Liver (tissue), 9 donors: ENCODE measurements around the gene IGSF3. TPM values are rescaled to one million over a fixed set of nuclear protein-coding genes. Genes with fewer than 3 reads are reported as not detected.

Source experiments
- DNase-seq: peaks from one replicate; pipeline ENCODE4 v3.0.0-alpha.2; 2017; ENCODE audit warnings: low spot score
- H3K27ac ChIP-seq, 2 donors: one replicate each; pipeline ENCODE4 v1.7.0; 2013; ENCODE audit warnings: inconsistent platforms in 2 of 2, low read length in 2 of 2, control low read depth in 1 of 2, low read depth in 1 of 2, mild to moderate bottlenecking in 1 of 2
- H3K27me3 ChIP-seq, 4 donors: one replicate each; pipeline versions ENCODE4 v1.6.1 to v1.7.0; 2013; ENCODE audit warnings: low read length in 3 of 4, inconsistent platforms in 1 of 4, mild to moderate bottlenecking in 1 of 4, moderate library complexity in 1 of 4; ENCODE audit not compliant: control insufficient read depth in 4 of 4, insufficient read depth in 4 of 4
- H3K36me3 ChIP-seq, 4 donors: one replicate each; pipeline versions ENCODE4 v1.6.1 to v1.7.0; 2013; ENCODE audit warnings: low read length in 3 of 4, mild to moderate bottlenecking in 3 of 4, low read depth in 1 of 4, moderate library complexity in 1 of 4; ENCODE audit not compliant: control insufficient read depth in 4 of 4, insufficient read depth in 3 of 4
- H3K4me1 ChIP-seq, 4 donors: one replicate each; pipeline versions ENCODE4 v1.6.1 to v1.7.0; 2013; ENCODE audit warnings: low read length in 3 of 4, mild to moderate bottlenecking in 3 of 4, moderate library complexity in 1 of 4; ENCODE audit not compliant: control insufficient read depth in 4 of 4, insufficient read depth in 4 of 4
- H3K4me3 ChIP-seq, 3 donors: one replicate each; pipeline versions ENCODE4 v1.6.1 to v1.7.0; 2013; ENCODE audit warnings: low read length in 3 of 3, control low read depth in 1 of 3, low read depth in 1 of 3, mild to moderate bottlenecking in 1 of 3
- H3K9ac ChIP-seq, 2 donors: one replicate each; pipeline ENCODE4 v1.7.0; 2013; ENCODE audit warnings: low read length in 2 of 2, mild to moderate bottlenecking in 2 of 2, moderate library complexity in 2 of 2, control low read depth in 1 of 2, low read depth in 1 of 2
- H3K9me3 ChIP-seq, 4 donors: one replicate each; pipeline versions ENCODE4 v1.6.1 to v1.7.0; 2013; ENCODE audit warnings: low read length in 3 of 4; ENCODE audit not compliant: control insufficient read depth in 4 of 4
- EGR1 ChIP-seq, 2 donors: IDR thresholded peaks; 2 replicates each; pipeline ENCODE4 v1.6.1; 2016 to 2018; ENCODE audit warnings: antibody characterized with exemption in 2 of 2, low read depth in 2 of 2
- FOXA2 ChIP-seq: IDR thresholded peaks from 2 replicates; pipeline ENCODE4 v1.6.1; 2016; ENCODE audit warnings: antibody characterized with exemption
- HNF4A ChIP-seq, 2 donors: conservative IDR thresholded peaks; 2 replicates each; pipeline ENCODE4 v1.6.1; 2016; ENCODE audit warnings: antibody characterized with exemption in 2 of 2, mild to moderate bottlenecking in 2 of 2
- JUND ChIP-seq, 2 donors: IDR thresholded peaks; 2 replicates each; pipeline ENCODE4 v1.6.1; 2016; ENCODE audit warnings: antibody characterized with exemption in 2 of 2
- NR2F2 ChIP-seq: IDR thresholded peaks from 2 replicates; pipeline ENCODE4 v1.6.1; 2016; ENCODE audit warnings: antibody characterized with exemption
- RAD21 ChIP-seq, 2 donors: IDR thresholded peaks; 2 replicates each; pipeline ENCODE4 v1.6.1; 2016; ENCODE audit warnings: antibody characterized with exemption in 2 of 2, mild to moderate bottlenecking in 2 of 2
- RXRA ChIP-seq, 2 donors: IDR thresholded peaks; 2 replicates each; pipeline ENCODE4 v1.6.1; 2017 to 2018; ENCODE audit warnings: antibody characterized with exemption in 2 of 2, mild to moderate bottlenecking in 1 of 2
- TAF1 ChIP-seq: conservative IDR thresholded peaks from 2 replicates; pipeline ENCODE4 v1.6.1; 2016; ENCODE audit warnings: antibody characterized with exemption, mild to moderate bottlenecking
- WGBS: extraction: QIAGEN DNeasy Blood & Tissue Kit; methylation state at CpG from one replicate; pipeline ENCODE4 v1.1.7; 2013; 5-methylcytosine and 5-hydroxymethylcytosine counted together
- polyA plus RNA-seq, 2 donors: library from polyadenylated mRNA; stranded (reverse) in 1 of 2; unstranded in 1 of 2; fragments of 200-250 nt in 1 of 2; fragments of >200 nt in 1 of 2; fragmentation: Nextera tagmentation in 1 of 2; extraction: Ambion mirVana in 1 of 2; gene quantifications; one replicate each; pipeline versions ENCODE4 v1.2.1 to v1.2.3, GENCODE V29; 2013 to 2015
- total RNA-seq, 2 donors: library from RNA; depleted of rRNA; stranded (reverse); fragments of >200 nt; gene quantifications; one replicate each; pipeline ENCODE4 v1.2.3, GENCODE V29; 2014
- TF ChIP-seq, protein P1 (sequence below): IDR thresholded peaks from 2 replicates; pipeline ENCODE4 v1.6.1; 2016; ENCODE audit warnings: antibody characterized with exemption
- TF ChIP-seq, protein P2 (sequence below): IDR thresholded peaks from 2 replicates; pipeline ENCODE4 v1.6.1; 2016; ENCODE audit warnings: antibody characterized with exemption
- TF ChIP-seq, protein P3 (sequence below): IDR thresholded peaks from 2 replicates; pipeline ENCODE4 v1.6.1; 2016; ENCODE audit warnings: antibody characterized with exemption, mild to moderate bottlenecking
- TF ChIP-seq, protein P4 (sequence below): fragments of 150-350 bp; IDR thresholded peaks from 2 replicates; pipeline ENCODE4 v1.5.1; 2017; ENCODE audit warnings: improper control_type of control experiment, low read depth, low read length; ENCODE audit not compliant: missing input control
- donor health status: healthy.
- donor health status: healthy.
- donor health status: healthy.
- donor health status: healthy.
- donor health status: healthy.

The IGSF3 gene
- total and polyA plus RNA-seq, 4 donors: 0.14 to 5.4 (median 0.68) TPM

DNA sequence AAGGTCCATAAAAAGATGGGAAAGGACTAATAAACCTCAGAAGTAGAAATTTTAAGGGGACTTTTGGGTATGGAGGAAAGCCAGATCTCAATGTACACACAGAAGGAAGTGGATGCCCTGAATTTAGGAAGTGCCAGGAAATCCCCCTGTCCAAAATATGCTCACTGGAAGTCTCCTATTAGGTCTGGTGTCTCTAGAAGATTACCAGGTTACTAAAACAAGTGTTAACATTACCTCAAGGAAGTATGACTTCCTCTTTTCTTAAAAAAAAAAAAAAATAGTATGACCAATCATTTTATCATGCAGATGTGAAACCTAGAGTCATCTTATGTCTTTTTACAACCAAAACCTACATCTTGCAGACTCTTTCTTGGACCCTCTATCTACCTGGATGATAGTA, 127.4 kb downstream of the IGSF3 start:
- peaks cover 1 to 9% (median 4%) of the 10 kb centered on the region in 4 donors for H3K36me3 ChIP-seq
- H3K9me3 ChIP-seq: no peaks in the 10 kb centered on the region
- H3K4me1 ChIP-seq: no peaks in the 10 kb centered on the region
- no peak for TF ChIP-seq RAD21 (IDR thresholded peaks at IDR 0.05)
- TF ChIP-seq, protein P1, sequence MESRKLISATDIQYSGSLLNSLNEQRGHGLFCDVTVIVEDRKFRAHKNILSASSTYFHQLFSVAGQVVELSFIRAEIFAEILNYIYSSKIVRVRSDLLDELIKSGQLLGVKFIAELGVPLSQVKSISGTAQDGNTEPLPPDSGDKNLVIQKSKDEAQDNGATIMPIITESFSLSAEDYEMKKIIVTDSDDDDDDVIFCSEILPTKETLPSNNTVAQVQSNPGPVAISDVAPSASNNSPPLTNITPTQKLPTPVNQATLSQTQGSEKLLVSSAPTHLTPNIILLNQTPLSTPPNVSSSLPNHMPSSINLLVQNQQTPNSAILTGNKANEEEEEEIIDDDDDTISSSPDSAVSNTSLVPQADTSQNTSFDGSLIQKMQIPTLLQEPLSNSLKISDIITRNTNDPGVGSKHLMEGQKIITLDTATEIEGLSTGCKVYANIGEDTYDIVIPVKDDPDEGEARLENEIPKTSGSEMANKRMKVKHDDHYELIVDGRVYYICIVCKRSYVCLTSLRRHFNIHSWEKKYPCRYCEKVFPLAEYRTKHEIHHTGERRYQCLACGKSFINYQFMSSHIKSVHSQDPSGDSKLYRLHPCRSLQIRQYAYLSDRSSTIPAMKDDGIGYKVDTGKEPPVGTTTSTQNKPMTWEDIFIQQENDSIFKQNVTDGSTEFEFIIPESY: no peak
- no peak for TF ChIP-seq NR2F2
- TF ChIP-seq JUND (IDR thresholded peaks at IDR 0.05): no peak
- TF ChIP-seq, protein P2, sequence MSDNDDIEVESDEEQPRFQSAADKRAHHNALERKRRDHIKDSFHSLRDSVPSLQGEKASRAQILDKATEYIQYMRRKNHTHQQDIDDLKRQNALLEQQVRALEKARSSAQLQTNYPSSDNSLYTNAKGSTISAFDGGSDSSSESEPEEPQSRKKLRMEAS: no peak
- no peak for TF ChIP-seq TAF1
- no peaks in the 10 kb centered on the region for H3K27me3 ChIP-seq
- H3K27ac ChIP-seq: no peak overlapping the region
- no peak overlapping the region for H3K9ac ChIP-seq
- DNase-seq: no peak
- no peak overlapping the region for H3K4me3 ChIP-seq

DNA sequence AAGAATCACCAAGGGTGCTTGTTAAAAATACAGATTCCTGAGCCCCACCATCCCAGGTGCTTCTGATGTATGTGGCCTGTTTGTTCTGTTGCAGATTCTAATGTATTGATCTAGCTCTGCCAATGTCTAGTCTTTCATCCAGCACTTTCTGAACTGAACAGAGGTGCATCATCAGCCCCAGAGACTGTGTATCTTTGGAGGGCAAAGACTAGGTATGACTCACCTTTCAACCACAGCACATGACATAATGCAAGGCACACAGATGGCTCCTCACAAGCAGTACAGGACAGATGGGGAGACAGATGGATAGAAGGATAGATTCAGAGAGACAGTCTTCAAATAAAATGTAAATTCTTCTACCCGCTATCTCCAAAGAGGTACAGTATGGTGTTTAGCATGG, 129.0 kb downstream of the IGSF3 start:
- TF ChIP-seq HNF4A (conservative IDR thresholded peaks at IDR 0.05) (peak in 1 of 2 donors; percentile 39), RXRA (IDR thresholded peaks at IDR 0.05) (no peak), JUND (IDR thresholded peaks at IDR 0.05) (peak in 1 of 2 donors; percentile 58)
- WGBS: 100% methylated on average over 1 of the region's 1 CpG
- H3K4me1 ChIP-seq: no peaks in the 10 kb centered on the region
- no peaks in the 10 kb centered on the region for H3K9me3 ChIP-seq
- H3K27ac ChIP-seq: no peak overlapping the region
- peaks cover 1 to 9% (median 4%) of the 10 kb centered on the region in 4 donors for H3K36me3 ChIP-seq
- H3K9ac ChIP-seq: no peak overlapping the region
- no peak overlapping the region for H3K4me3 ChIP-seq
- no peaks in the 10 kb centered on the region for H3K27me3 ChIP-seq
- DNase-seq: no peak

DNA sequence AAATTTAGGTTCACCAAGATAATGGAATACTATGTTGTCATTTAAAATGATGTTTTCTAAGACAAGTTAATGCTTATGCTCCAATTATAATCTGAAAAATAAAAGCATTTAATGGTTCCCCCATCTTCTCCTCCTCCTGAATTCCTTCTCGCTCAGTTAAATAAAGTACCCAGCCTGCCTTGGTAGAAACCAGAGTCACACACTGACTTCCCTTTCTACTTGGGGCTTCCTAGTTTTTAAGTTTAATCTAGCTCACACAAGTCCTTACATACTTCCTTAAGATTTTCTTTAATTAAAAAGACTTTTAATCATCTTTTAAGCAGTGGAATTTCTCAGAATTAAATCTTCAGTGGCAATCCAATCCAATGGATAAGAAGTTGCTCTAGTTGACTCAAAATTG, 129.6 kb downstream of the IGSF3 start:
- H3K36me3 ChIP-seq: peaks cover 1 to 10% (median 3%) of the 10 kb centered on the region in 4 donors

DNA sequence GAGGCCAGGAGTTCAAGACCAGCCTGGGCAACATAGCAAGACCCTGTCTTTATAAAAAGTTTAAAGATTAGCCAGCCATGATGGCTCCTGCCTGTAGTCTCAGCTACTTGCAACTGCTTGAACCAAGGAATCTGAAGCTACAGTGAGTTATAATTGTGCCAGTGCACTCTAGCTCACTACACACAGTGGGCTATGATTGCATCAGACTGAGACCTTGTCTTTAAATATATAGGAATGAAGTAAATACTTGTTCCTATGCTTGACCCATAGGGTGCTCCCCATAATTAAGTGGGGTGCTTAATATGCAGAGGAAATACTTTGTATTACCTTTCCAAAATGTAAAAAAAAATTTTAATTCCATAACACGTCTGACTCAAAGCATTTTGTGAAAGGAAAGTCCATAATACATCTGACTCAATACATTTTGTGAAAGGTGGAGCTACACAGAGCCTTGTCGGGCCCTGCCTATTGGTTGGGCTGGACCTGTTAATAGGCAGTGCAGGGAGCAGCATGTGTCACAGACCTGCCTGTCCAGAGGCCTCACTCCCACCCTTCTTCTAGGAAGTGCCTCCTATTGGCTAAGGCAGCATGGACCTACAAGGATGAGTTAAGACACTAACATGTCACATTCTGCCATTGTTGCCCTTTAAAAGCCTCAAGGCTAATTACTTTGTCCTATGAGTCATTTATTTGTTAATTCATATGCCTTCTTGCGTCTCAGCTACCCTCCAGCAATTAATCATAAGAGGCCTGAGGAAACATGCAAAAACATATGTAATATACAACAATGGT, 130.3 kb downstream of the IGSF3 start:
- H3K27ac ChIP-seq: no peak overlapping the region
- no peak overlapping the region for H3K9ac ChIP-seq
- H3K36me3 ChIP-seq: peaks cover 1 to 10% (median 3%) of the 10 kb centered on the region in 4 donors
- H3K27me3 ChIP-seq: no peaks in the 10 kb centered on the region
- no peaks in the 10 kb centered on the region for H3K9me3 ChIP-seq
- no peaks in the 10 kb centered on the region for H3K4me1 ChIP-seq
- WGBS: 89% methylated on average over 3 of the region's 3 CpGs
- no peak for DNase-seq
- no peak overlapping the region for H3K4me3 ChIP-seq
- TF ChIP-seq NR2F2: no peak
- TF ChIP-seq, protein P3, sequence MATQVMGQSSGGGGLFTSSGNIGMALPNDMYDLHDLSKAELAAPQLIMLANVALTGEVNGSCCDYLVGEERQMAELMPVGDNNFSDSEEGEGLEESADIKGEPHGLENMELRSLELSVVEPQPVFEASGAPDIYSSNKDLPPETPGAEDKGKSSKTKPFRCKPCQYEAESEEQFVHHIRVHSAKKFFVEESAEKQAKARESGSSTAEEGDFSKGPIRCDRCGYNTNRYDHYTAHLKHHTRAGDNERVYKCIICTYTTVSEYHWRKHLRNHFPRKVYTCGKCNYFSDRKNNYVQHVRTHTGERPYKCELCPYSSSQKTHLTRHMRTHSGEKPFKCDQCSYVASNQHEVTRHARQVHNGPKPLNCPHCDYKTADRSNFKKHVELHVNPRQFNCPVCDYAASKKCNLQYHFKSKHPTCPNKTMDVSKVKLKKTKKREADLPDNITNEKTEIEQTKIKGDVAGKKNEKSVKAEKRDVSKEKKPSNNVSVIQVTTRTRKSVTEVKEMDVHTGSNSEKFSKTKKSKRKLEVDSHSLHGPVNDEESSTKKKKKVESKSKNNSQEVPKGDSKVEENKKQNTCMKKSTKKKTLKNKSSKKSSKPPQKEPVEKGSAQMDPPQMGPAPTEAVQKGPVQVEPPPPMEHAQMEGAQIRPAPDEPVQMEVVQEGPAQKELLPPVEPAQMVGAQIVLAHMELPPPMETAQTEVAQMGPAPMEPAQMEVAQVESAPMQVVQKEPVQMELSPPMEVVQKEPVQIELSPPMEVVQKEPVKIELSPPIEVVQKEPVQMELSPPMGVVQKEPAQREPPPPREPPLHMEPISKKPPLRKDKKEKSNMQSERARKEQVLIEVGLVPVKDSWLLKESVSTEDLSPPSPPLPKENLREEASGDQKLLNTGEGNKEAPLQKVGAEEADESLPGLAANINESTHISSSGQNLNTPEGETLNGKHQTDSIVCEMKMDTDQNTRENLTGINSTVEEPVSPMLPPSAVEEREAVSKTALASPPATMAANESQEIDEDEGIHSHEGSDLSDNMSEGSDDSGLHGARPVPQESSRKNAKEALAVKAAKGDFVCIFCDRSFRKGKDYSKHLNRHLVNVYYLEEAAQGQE: no peak
- TF ChIP-seq, protein P2: no peak
- no peak for TF ChIP-seq RAD21 (IDR thresholded peaks at IDR 0.05)
- no peak for TF ChIP-seq HNF4A (conservative IDR thresholded peaks at IDR 0.05)
- no peak for TF ChIP-seq FOXA2
- TF ChIP-seq, protein P4, sequence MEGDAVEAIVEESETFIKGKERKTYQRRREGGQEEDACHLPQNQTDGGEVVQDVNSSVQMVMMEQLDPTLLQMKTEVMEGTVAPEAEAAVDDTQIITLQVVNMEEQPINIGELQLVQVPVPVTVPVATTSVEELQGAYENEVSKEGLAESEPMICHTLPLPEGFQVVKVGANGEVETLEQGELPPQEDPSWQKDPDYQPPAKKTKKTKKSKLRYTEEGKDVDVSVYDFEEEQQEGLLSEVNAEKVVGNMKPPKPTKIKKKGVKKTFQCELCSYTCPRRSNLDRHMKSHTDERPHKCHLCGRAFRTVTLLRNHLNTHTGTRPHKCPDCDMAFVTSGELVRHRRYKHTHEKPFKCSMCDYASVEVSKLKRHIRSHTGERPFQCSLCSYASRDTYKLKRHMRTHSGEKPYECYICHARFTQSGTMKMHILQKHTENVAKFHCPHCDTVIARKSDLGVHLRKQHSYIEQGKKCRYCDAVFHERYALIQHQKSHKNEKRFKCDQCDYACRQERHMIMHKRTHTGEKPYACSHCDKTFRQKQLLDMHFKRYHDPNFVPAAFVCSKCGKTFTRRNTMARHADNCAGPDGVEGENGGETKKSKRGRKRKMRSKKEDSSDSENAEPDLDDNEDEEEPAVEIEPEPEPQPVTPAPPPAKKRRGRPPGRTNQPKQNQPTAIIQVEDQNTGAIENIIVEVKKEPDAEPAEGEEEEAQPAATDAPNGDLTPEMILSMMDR: no peak
- no peak for TF ChIP-seq EGR1 (IDR thresholded peaks at IDR 0.05; ENCODE audit: low read depth in 2 of 2)

More for the DNA sequence above, 129.6 kb downstream of the IGSF3 start:
- no peak overlapping the region for H3K4me3 ChIP-seq
- H3K9ac ChIP-seq: no peak overlapping the region
- TF ChIP-seq, protein P2: no peak
- TF ChIP-seq RAD21 (IDR thresholded peaks at IDR 0.05) (no peak), HNF4A (conservative IDR thresholded peaks at IDR 0.05) (no peak), JUND (IDR thresholded peaks at IDR 0.05) (no peak)
- no peaks in the 10 kb centered on the region for H3K9me3 ChIP-seq
- no peaks in the 10 kb centered on the region for H3K27me3 ChIP-seq
- H3K27ac ChIP-seq: no peak overlapping the region
- H3K4me1 ChIP-seq: no peaks in the 10 kb centered on the region
- 94% methylated on average over 1 of the region's 1 CpG for WGBS
- DNase-seq: no peak
